Panc1 (cell line): ENCODE data around the gene CHD6. TPM values are rescaled to one million over a fixed set of nuclear protein-coding genes. Genes with fewer than 3 reads are reported as not detected.

ENCODE experiments used
- ATAC-seq: fragments of 200-7000 bp; cut with Tn5 transposase; 2 replicates; pipeline ENCODE4 v1.9.1; 2020; ENCODE audit warnings: mild to moderate bottlenecking, moderate library complexity
- BruUV-seq: library from RNA; stranded (reverse); fragments of 400-500 nt; replicated peaks from 2 replicates; lab custom pipeline; 2021; lab: Mats Ljungman, UMichigan
- CTCF ChIA-PET: fragments of 300-600 bp; sonication (Branson Sonifier 250); formaldehyde crosslinking; loops from one replicate; lab custom pipeline; 2022; ENCODE audit warnings: antibody characterized with exemption; lab: Charles Lee
- POLR2A ChIA-PET: fragments of 300-600 bp; sonication (Branson Sonifier 250); formaldehyde crosslinking; loops from one replicate; lab custom pipeline; 2022; ENCODE audit warnings: antibody characterized with exemption; lab: Charles Lee
- DNase-seq: peaks from one replicate; pipeline ENCODE4 v3.0.0-alpha.2; 2010; ENCODE audit warnings: low read depth, low spot score
- H3K27ac ChIP-seq: 2 replicates; pipeline ENCODE4 v1.5.1; 2011; ENCODE audit warnings: mild to moderate bottlenecking, low read length, inconsistent platforms
- H3K27me3 ChIP-seq: fragments of 200-500 bp; sonication (Bioruptor generic); 2 replicates; pipeline ENCODE4 v1.6.0; 2014; ENCODE audit warnings: low read length, inconsistent platforms; ENCODE audit not compliant: control insufficient read depth, insufficient read depth
- H3K36me3 ChIP-seq: fragments of 200-500 bp; sonication (Bioruptor generic); 2 replicates; pipeline ENCODE4 v1.5.1; 2014; ENCODE audit warnings: inconsistent platforms, mild to moderate bottlenecking, low read length, moderate library complexity; ENCODE audit not compliant: control insufficient read depth, insufficient read depth
- H3K4me1 ChIP-seq: 2 replicates; pipeline ENCODE4 v1.5.1; 2011; ENCODE audit warnings: inconsistent platforms, mild to moderate bottlenecking, low read length, moderate library complexity; ENCODE audit not compliant: control insufficient read depth, insufficient read depth
- H3K4me3 ChIP-seq, 2 experiments: 2 replicates each; pipeline ENCODE4 v1.5.1; 2011 to 2012; ENCODE audit warnings: low read depth in 2 of 2, low read length in 2 of 2, mild to moderate bottlenecking in 2 of 2, inconsistent platforms in 1 of 2, moderate library complexity in 1 of 2
- H3K9me3 ChIP-seq: fragments of 200-500 bp; sonication (Bioruptor generic); 2 replicates; pipeline ENCODE4 v1.5.1; 2014; ENCODE audit warnings: low read depth, mild to moderate bottlenecking, inconsistent platforms, low read length, moderate library complexity; ENCODE audit not compliant: control insufficient read depth, insufficient read depth
- POLR2AphosphoS5 ChIP-seq: IDR thresholded peaks from 2 replicates; pipeline ENCODE4 v1.6.1; 2012; ENCODE audit warnings: mild to moderate bottlenecking, low read depth, low read length, moderate library complexity
- SIN3A ChIP-seq: IDR thresholded peaks from 2 replicates; pipeline ENCODE4 v1.6.1; 2012; ENCODE audit warnings: low read depth, mild to moderate bottlenecking, low read length, moderate library complexity, borderline replicate concordance; ENCODE audit not compliant: insufficient read depth
- TCF7L2 ChIP-seq: IDR thresholded peaks from 2 replicates; pipeline ENCODE4 v1.6.1; 2011; ENCODE audit warnings: mild to moderate bottlenecking, low read depth, low read length, inconsistent platforms
- in situ Hi-C: cut with HindIII; loops from 2 replicates; pipeline ENCODE4 v1.10.0; 2016; ENCODE audit warnings: low sequenced_read_pairs, low pct_unique_long_range_greater_than_20kb
- intact Hi-C: fragments of 100-400 bp; cut with micrococcal nuclease; formaldehyde crosslinking; loops from one replicate; pipeline ENCODE4 v1.10.0; 2022; ENCODE audit not compliant: unreplicated experiment
- total RNA-seq: library from RNA; stranded (reverse); gene quantifications from one replicate; pipeline ENCODE4 v1.2.1, GENCODE V29; 2021; ENCODE audit not compliant: unreplicated experiment
- TF ChIP-seq, protein P1 (sequence below): fragments of 450-650 bp; IDR thresholded peaks from 2 replicates; pipeline ENCODE4 v1.5.1; 2017; ENCODE audit warnings: mild to moderate bottlenecking
- TF ChIP-seq, protein P2 (sequence below), 2 experiments: IDR thresholded peaks; 2 replicates each; pipeline ENCODE4 v1.6.1; 2011 to 2012; ENCODE audit warnings: low read depth in 2 of 2, control low read depth in 1 of 2, low read length in 1 of 2, mild to moderate bottlenecking in 1 of 2, moderate library complexity in 1 of 2; ENCODE audit not compliant: insufficient read depth in 1 of 2

Gene CHD6
- total RNA-seq, 1 experiment from 2014 or later, result 21.3 TPM

DNA sequence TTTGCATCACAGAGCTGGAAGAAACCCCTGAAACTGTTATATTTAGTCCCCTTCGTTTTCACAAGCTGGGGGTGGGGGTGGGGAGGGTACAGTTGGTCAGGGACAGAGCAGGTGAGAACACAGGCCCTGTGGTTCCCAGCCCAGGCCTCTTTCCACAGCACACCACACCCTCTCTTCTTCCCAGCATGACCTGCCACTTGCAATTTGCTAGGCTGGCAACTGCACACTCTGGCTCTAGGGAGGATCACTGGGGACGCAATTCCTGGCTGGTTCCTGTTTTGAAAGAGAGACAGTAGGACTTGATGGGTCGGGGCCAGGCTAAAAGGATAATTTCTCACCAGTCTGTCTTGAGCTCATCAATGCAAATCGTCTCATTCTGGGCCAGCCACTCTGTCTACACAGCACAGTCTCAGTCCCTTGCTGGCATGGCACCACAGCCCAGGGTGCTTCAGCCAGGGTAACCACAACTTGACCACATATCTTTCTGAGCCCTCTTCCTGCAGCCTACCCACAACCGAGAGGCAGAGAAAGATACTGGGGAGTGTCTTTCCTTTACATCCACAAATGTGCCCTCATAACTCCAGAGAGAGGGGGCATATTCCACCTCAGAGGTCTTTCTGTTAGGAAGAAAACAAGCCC, 209.9 kb downstream of the CHD6 start:
- no peak overlapping the region for H3K27ac ChIP-seq
- H3K4me3 ChIP-seq, result no peak overlapping the region
- no peaks in the 10 kb centered on the region for H3K27me3 ChIP-seq
- no peaks in the 10 kb centered on the region for H3K4me1 ChIP-seq
- no peak for DNase-seq
- H3K36me3 ChIP-seq, result peaks cover 8% of the 10 kb centered on the region
- no peaks in the 10 kb centered on the region for H3K9me3 ChIP-seq
- intact Hi-C loops (no loop called here), in situ Hi-C loops (no loop called here)
- ChIA-PET POLR2A (no interaction called here), CTCF (no interaction called here)
- no peak for ATAC-seq
- no TSS peak for BruUV-seq
- TF ChIP-seq SIN3A (no peak), TCF7L2 (no peak), POLR2AphosphoS5 (no peak)
- TF ChIP-seq, protein P1, sequence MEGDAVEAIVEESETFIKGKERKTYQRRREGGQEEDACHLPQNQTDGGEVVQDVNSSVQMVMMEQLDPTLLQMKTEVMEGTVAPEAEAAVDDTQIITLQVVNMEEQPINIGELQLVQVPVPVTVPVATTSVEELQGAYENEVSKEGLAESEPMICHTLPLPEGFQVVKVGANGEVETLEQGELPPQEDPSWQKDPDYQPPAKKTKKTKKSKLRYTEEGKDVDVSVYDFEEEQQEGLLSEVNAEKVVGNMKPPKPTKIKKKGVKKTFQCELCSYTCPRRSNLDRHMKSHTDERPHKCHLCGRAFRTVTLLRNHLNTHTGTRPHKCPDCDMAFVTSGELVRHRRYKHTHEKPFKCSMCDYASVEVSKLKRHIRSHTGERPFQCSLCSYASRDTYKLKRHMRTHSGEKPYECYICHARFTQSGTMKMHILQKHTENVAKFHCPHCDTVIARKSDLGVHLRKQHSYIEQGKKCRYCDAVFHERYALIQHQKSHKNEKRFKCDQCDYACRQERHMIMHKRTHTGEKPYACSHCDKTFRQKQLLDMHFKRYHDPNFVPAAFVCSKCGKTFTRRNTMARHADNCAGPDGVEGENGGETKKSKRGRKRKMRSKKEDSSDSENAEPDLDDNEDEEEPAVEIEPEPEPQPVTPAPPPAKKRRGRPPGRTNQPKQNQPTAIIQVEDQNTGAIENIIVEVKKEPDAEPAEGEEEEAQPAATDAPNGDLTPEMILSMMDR, result no peak
- TF ChIP-seq, protein P2, sequence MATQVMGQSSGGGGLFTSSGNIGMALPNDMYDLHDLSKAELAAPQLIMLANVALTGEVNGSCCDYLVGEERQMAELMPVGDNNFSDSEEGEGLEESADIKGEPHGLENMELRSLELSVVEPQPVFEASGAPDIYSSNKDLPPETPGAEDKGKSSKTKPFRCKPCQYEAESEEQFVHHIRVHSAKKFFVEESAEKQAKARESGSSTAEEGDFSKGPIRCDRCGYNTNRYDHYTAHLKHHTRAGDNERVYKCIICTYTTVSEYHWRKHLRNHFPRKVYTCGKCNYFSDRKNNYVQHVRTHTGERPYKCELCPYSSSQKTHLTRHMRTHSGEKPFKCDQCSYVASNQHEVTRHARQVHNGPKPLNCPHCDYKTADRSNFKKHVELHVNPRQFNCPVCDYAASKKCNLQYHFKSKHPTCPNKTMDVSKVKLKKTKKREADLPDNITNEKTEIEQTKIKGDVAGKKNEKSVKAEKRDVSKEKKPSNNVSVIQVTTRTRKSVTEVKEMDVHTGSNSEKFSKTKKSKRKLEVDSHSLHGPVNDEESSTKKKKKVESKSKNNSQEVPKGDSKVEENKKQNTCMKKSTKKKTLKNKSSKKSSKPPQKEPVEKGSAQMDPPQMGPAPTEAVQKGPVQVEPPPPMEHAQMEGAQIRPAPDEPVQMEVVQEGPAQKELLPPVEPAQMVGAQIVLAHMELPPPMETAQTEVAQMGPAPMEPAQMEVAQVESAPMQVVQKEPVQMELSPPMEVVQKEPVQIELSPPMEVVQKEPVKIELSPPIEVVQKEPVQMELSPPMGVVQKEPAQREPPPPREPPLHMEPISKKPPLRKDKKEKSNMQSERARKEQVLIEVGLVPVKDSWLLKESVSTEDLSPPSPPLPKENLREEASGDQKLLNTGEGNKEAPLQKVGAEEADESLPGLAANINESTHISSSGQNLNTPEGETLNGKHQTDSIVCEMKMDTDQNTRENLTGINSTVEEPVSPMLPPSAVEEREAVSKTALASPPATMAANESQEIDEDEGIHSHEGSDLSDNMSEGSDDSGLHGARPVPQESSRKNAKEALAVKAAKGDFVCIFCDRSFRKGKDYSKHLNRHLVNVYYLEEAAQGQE (IDR thresholded peaks at IDR 0.05; ENCODE audit: insufficient read depth in 1 of 2, low read depth in 2 of 2, low read length in 1 of 2), result no peak

DNA sequence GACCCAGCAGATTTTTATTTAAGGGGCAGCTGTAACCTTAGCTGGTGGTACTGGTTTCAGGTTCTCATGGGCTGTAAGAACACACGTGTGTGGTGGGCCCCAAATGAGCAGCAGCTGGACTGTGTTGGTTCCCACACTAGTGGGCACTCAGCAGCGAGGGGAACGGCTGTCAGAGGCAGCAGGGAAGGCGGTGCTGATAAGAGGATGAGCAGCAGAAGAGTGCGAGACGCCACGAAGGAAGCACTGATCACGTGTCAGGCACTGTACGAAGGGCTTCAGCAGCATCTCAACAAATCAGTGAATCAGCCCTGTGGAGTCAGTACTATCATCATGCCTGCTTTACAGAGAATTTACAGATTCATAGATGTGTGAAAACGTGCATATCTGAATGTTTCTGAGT, 210.6 kb downstream of the CHD6 start:
- DNase-seq (no peak), ATAC-seq (no peak)
- H3K4me3 ChIP-seq, result no peak overlapping the region
- H3K4me1 ChIP-seq, result no peaks in the 10 kb centered on the region
- H3K9me3 ChIP-seq, result no peaks in the 10 kb centered on the region
- in situ Hi-C loops, result no loop called here
- TF ChIP-seq POLR2AphosphoS5, result no peak
- no peak for TF ChIP-seq SIN3A
- TF ChIP-seq, protein P2 (IDR thresholded peaks at IDR 0.05; ENCODE audit: insufficient read depth in 1 of 2, low read depth in 2 of 2, low read length in 1 of 2), result no peak
- TF ChIP-seq, protein P1, result no peak
- TF ChIP-seq TCF7L2, result no peak
- CTCF ChIA-PET, result no interaction called here
- H3K27me3 ChIP-seq, result no peaks in the 10 kb centered on the region
- H3K27ac ChIP-seq, result no peak overlapping the region
- BruUV-seq, result no TSS peak
- H3K36me3 ChIP-seq, result peaks cover 9% of the 10 kb centered on the region
- intact Hi-C loops, result no loop called here
- POLR2A ChIA-PET, result no interaction called here
